ENCODE data around the gene NRG3. TPM values are rescaled to one million over a fixed set of nuclear protein-coding genes. Genes with fewer than 3 reads are reported as not detected.

Gene NRG3
- total and polyA plus RNA-seq, 2 donors (not counting 1 experiment from before 2014, with no cell fraction given): 0.06 TPM; not detected in 1

DNA sequence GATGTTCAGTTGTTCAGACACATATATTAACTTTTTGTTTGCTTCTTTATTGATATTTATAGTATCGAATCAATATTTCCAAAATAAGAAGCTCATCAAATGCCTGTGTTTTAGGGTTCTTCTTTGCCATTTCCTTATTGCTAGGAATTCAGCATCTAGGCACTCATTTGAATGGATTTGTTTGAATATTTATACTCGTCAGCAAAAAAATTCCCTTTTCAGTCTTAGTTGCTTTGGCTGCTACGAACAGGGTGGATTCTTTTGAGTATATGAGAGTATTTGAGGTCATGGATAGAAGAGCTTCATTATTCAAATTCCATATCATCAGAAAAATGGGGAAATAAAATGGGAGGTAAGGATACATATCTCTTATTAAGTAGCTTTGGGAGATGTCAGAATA lies 706.9 kb downstream of the NRG3 start:
- no peak overlapping the region for H3K9ac ChIP-seq (ENCODE audit: low read length)
- WGBS (ENCODE audit: insufficient coverage): no CpG with 5 or more reads among the region's 3 CpGs
- H3K4me1 ChIP-seq (ENCODE audit: control insufficient read depth in 2 of 2, insufficient read depth in 2 of 2, low read length in 2 of 2): no peaks in the 10 kb centered on the region
- no peak overlapping the region for H3K27ac ChIP-seq (ENCODE audit: low read length in 2 of 2)
- Mint-ChIP-seq H3K9me3 (ENCODE audit: insufficient read depth) (no peaks in the 10 kb centered on the region), H3K4me3 (no peak overlapping the region), H3K27me3 (no peaks in the 10 kb centered on the region), H3K4me1 (no peaks in the 10 kb centered on the region), H3K27ac (no peak overlapping the region)
- ChIA-PET CTCF (no interaction called here), POLR2A (no interaction called here)
- no peak overlapping the region for H2AFZ ChIP-seq (ENCODE audit: insufficient read depth, low read depth, low read length, poor library complexity, severe bottlenecking)
- H3K79me2 ChIP-seq (ENCODE audit: control insufficient read depth, insufficient read depth, low read length): no peaks in the 10 kb centered on the region
- H4K20me1 ChIP-seq (ENCODE audit: control insufficient read depth, insufficient read depth, low read length, poor library complexity, severe bottlenecking): no peaks in the 10 kb centered on the region
- no peak for DNase-seq
- H3K9me3 ChIP-seq (ENCODE audit: control extremely low read depth in 1 of 3, control insufficient read depth in 2 of 3, insufficient read depth in 1 of 3, low read length in 2 of 3): no peaks in the 10 kb centered on the region
- intact Hi-C loops (cut with micrococcal nuclease): no loop called here
- no peaks in the 10 kb centered on the region for H3K36me3 ChIP-seq (replicated peaks in 1 of 2; ENCODE audit: control extremely low read depth in 1 of 2, control insufficient read depth in 1 of 2, extremely low read depth in 1 of 2, insufficient read depth in 2 of 2, low read length in 1 of 2)
- H3K27me3 ChIP-seq (replicated peaks in 1 of 4; ENCODE audit: control extremely low read depth in 1 of 4, control insufficient read depth in 3 of 4, insufficient read depth in 4 of 4, low read length in 3 of 4): no peaks in the 10 kb centered on the region
- ATAC-seq (ENCODE audit: low read depth): no peak
- no peak overlapping the region for H3K4me3 ChIP-seq (ENCODE audit: control extremely low read depth in 1 of 5, extremely low read depth in 1 of 5, insufficient read depth in 1 of 5, low read depth in 2 of 5, low read length in 4 of 5)
- no peak overlapping the region for H3K4me2 ChIP-seq (replicated peaks; ENCODE audit: low read depth, low read length, poor library complexity, severe bottlenecking)
- TF ChIP-seq EZH2 (IDR thresholded peaks at IDR 0.05; ENCODE audit: borderline replicate concordance, insufficient read depth, low read depth, low read length, poor library complexity, severe bottlenecking): no peak
- TF ChIP-seq, protein P1, sequence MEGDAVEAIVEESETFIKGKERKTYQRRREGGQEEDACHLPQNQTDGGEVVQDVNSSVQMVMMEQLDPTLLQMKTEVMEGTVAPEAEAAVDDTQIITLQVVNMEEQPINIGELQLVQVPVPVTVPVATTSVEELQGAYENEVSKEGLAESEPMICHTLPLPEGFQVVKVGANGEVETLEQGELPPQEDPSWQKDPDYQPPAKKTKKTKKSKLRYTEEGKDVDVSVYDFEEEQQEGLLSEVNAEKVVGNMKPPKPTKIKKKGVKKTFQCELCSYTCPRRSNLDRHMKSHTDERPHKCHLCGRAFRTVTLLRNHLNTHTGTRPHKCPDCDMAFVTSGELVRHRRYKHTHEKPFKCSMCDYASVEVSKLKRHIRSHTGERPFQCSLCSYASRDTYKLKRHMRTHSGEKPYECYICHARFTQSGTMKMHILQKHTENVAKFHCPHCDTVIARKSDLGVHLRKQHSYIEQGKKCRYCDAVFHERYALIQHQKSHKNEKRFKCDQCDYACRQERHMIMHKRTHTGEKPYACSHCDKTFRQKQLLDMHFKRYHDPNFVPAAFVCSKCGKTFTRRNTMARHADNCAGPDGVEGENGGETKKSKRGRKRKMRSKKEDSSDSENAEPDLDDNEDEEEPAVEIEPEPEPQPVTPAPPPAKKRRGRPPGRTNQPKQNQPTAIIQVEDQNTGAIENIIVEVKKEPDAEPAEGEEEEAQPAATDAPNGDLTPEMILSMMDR (IDR thresholded peaks at IDR 0.05): no peak

DNA sequence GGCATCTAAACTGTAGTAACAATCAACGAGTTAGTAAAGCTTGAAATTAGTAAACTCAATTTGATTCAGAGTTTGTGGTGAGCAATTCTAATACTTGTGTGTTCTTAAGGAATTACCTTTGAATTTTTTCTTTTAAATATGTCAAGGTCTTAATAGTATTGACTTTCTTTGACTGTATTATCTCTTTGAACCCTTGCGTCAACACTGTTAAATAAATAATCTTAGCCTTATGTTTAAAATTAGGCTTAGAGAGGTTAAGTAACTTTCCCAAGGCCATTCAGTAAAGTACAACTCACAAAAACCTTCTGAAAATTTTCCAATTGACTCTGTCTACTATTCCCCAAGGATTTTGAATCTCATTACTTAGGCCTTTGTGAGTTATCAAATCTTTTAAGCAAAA lies 716.4 kb downstream of the NRG3 start:
- intact Hi-C loops (cut with micrococcal nuclease): no loop called here
- Mint-ChIP-seq H3K27ac (no peak overlapping the region), H3K4me1 (no peaks in the 10 kb centered on the region), H3K4me3 (no peak overlapping the region), H3K9me3 (ENCODE audit: insufficient read depth) (no peaks in the 10 kb centered on the region), H3K27me3 (no peaks in the 10 kb centered on the region)
- no peak for DNase-seq
- H3K36me3 ChIP-seq (replicated peaks in 1 of 2; ENCODE audit: control extremely low read depth in 1 of 2, control insufficient read depth in 1 of 2, extremely low read depth in 1 of 2, insufficient read depth in 2 of 2, low read length in 1 of 2): no peaks in the 10 kb centered on the region
- H4K20me1 ChIP-seq (ENCODE audit: control insufficient read depth, insufficient read depth, low read length, poor library complexity, severe bottlenecking): no peaks in the 10 kb centered on the region
- ATAC-seq (ENCODE audit: low read depth): no peak
- TF ChIP-seq, protein P1 (IDR thresholded peaks at IDR 0.05): no peak
- no peak for TF ChIP-seq EZH2 (IDR thresholded peaks at IDR 0.05; ENCODE audit: borderline replicate concordance, insufficient read depth, low read depth, low read length, poor library complexity, severe bottlenecking)
- no peak overlapping the region for H2AFZ ChIP-seq (ENCODE audit: insufficient read depth, low read depth, low read length, poor library complexity, severe bottlenecking)
- H3K27ac ChIP-seq (ENCODE audit: low read length in 2 of 2): no peak overlapping the region
- H3K4me2 ChIP-seq (replicated peaks; ENCODE audit: low read depth, low read length, poor library complexity, severe bottlenecking): no peak overlapping the region
- H3K27me3 ChIP-seq (replicated peaks in 1 of 4; ENCODE audit: control extremely low read depth in 1 of 4, control insufficient read depth in 3 of 4, insufficient read depth in 4 of 4, low read length in 3 of 4): no peaks in the 10 kb centered on the region
- H3K79me2 ChIP-seq (ENCODE audit: control insufficient read depth, insufficient read depth, low read length): no peaks in the 10 kb centered on the region
- POLR2A ChIA-PET: no interaction called here
- no peak overlapping the region for H3K4me3 ChIP-seq (ENCODE audit: control extremely low read depth in 1 of 5, extremely low read depth in 1 of 5, insufficient read depth in 1 of 5, low read depth in 2 of 5, low read length in 4 of 5)
- H3K4me1 ChIP-seq (ENCODE audit: control insufficient read depth in 2 of 2, insufficient read depth in 2 of 2, low read length in 2 of 2): no peaks in the 10 kb centered on the region
- no peaks in the 10 kb centered on the region for H3K9me3 ChIP-seq (ENCODE audit: control extremely low read depth in 1 of 3, control insufficient read depth in 2 of 3, insufficient read depth in 1 of 3, low read length in 2 of 3)
- no CpG with 5 or more reads among the region's 2 CpGs for WGBS (ENCODE audit: insufficient coverage)
- CTCF ChIA-PET: no interaction called here
- no peak overlapping the region for H3K9ac ChIP-seq (ENCODE audit: low read length)
